ENCODE measurements around the gene TPCN1. TPM values are rescaled to one million over a fixed set of nuclear protein-coding genes. Genes with fewer than 3 reads are reported as not detected.

Gene TPCN1
- total RNA-seq, 4 donors from 2014 or later = 27.6 to 82.3 (median 46.3) TPM

GRCh38 chr12:113220593-113221180 is 577 bp upstream of the TPCN1 start:
- TF ChIP-seq CTCF (IDR thresholded peaks at IDR 0.05; ENCODE audit: low read depth) = no peak

- no peak for TF ChIP-seq CTCF (IDR thresholded peaks at IDR 0.05; ENCODE audit: low read depth)
These were observed 899 bp downstream of the TPCN1 start for GRCh38 chr12:113221997-113222729.

- TF ChIP-seq CTCF (IDR thresholded peaks at IDR 0.05; ENCODE audit: low read depth) = no peak
These were observed 1.7 kb downstream of the TPCN1 start for GRCh38 chr12:113222730-113223531.

- TF ChIP-seq CTCF (IDR thresholded peaks at IDR 0.05; ENCODE audit: low read depth) = no peak
These were observed 3.7 kb downstream of the TPCN1 start for GRCh38 chr12:113224955-113225354.

- TF ChIP-seq CTCF (IDR thresholded peaks at IDR 0.05; ENCODE audit: low read depth) = no peak
These were observed 5.7 kb downstream of the TPCN1 start for GRCh38 chr12:113226696-113227568.

GRCh38 chr12:113227686-113228391 is 6.6 kb downstream of the TPCN1 start:
- TF ChIP-seq CTCF (IDR thresholded peaks at IDR 0.05; ENCODE audit: low read depth) = no peak

Data from subcutaneous adipose tissue (tissue), 4 donors.